Measurements from ENCODE around the gene TSEN34.
"Not testable (repeated sequence)": the region's sequence is repeated elsewhere in the genome, so short reads cannot be mapped to it uniquely, and the experiment has no call there.

Gene TSEN34

GRCh38 chr19:54203151-54203611 lies 12.1 kb downstream of the TSEN34 start:
- Mint-ChIP-seq H3K4me1 (peaks cover 77% of the 10 kb centered on the region), H3K4me3 (peak overlapping the region; percentile 98), H3K9me3 (no peaks in the 10 kb centered on the region), H3K36me3 (peaks cover 72% of the 10 kb centered on the region), H3K27me3 (no peaks in the 10 kb centered on the region), H3K27ac (peak overlapping the region; percentile 33)
- no peak for DNase-seq
- CTCF ChIA-PET: no interaction called here

GRCh38 chr19:54204767-54205468 lies 13.8 kb downstream of the TSEN34 start:
- H3K27ac Mint-ChIP-seq: no peak overlapping the region
- DNase-seq: no peak
- H3K27me3 Mint-ChIP-seq: no peaks in the 10 kb centered on the region
- H3K4me3 Mint-ChIP-seq: peak overlapping the region; percentile 18
- CTCF ChIA-PET: no interaction called here
- peaks cover 78% of the 10 kb centered on the region for H3K36me3 Mint-ChIP-seq
- H3K9me3 Mint-ChIP-seq: no peaks in the 10 kb centered on the region
- H3K4me1 Mint-ChIP-seq: peaks cover 88% of the 10 kb centered on the region

- H3K27me3 Mint-ChIP-seq: no peaks in the 10 kb centered on the region
- no peak overlapping the region for H3K4me3 Mint-ChIP-seq
- H3K9me3 Mint-ChIP-seq: no peaks in the 10 kb centered on the region
- CTCF ChIA-PET: no interaction called here
- peaks cover 83% of the 10 kb centered on the region for H3K36me3 Mint-ChIP-seq
- peaks cover 98% of the 10 kb centered on the region for H3K4me1 Mint-ChIP-seq
- no peak for DNase-seq
- no peak overlapping the region for H3K27ac Mint-ChIP-seq
Observed at GRCh38 chr19:54206030-54206830, 15.1 kb downstream of the TSEN34 start.

- Mint-ChIP-seq H3K36me3 (peaks cover 78% of the 10 kb centered on the region), H3K4me3 (no peak overlapping the region), H3K27me3 (no peaks in the 10 kb centered on the region), H3K27ac (peak overlapping the region; percentile 70), H3K9me3 (no peaks in the 10 kb centered on the region), H3K4me1 (peaks cover 97% of the 10 kb centered on the region)
- CTCF ChIA-PET: no interaction called here
- DNase-seq: no peak
Observed at GRCh38 chr19:54206831-54207177, 15.7 kb downstream of the TSEN34 start.

GRCh38 chr19:54207193-54207592 lies 16.1 kb downstream of the TSEN34 start:
- Mint-ChIP-seq H3K36me3 (peaks cover 76% of the 10 kb centered on the region), H3K27ac (peak overlapping the region; percentile 70), H3K4me1 (peaks cover 95% of the 10 kb centered on the region)
- H3K9me3 Mint-ChIP-seq, DNase-seq, H3K4me3 Mint-ChIP-seq, CTCF ChIA-PET, H3K27me3 Mint-ChIP-seq: not testable (repeated sequence)

GRCh38 chr19:54207676-54207982 lies 16.5 kb downstream of the TSEN34 start:
- DNase-seq: no peak
- Mint-ChIP-seq H3K4me1 (peaks cover 91% of the 10 kb centered on the region), H3K4me3 (no peak overlapping the region), H3K9me3 (no peaks in the 10 kb centered on the region), H3K27me3 (no peaks in the 10 kb centered on the region), H3K27ac (no peak overlapping the region), H3K36me3 (peaks cover 72% of the 10 kb centered on the region)
- CTCF ChIA-PET: no interaction called here

- Mint-ChIP-seq H3K4me3 (no peak overlapping the region), H3K27me3 (no peaks in the 10 kb centered on the region), H3K27ac (peak overlapping the region; percentile 3), H3K36me3 (peaks cover 69% of the 10 kb centered on the region), H3K9me3 (no peaks in the 10 kb centered on the region), H3K4me1 (peaks cover 85% of the 10 kb centered on the region)
- CTCF ChIA-PET: no interaction called here
- peak; percentile 41 for DNase-seq
Observed at GRCh38 chr19:54207983-54208783, 17.1 kb downstream of the TSEN34 start.

GRCh38 chr19:54208784-54209057 lies 17.6 kb downstream of the TSEN34 start:
- no peaks in the 10 kb centered on the region for H3K9me3 Mint-ChIP-seq
- no peak for DNase-seq

GRCh38 chr19:54209058-54209810 lies 18.1 kb downstream of the TSEN34 start:
- Mint-ChIP-seq H3K27ac (no peak overlapping the region), H3K9me3 (no peaks in the 10 kb centered on the region)

More at GRCh38 chr19:54208784-54209057, 17.6 kb downstream of the TSEN34 start:
- Mint-ChIP-seq H3K27me3 (no peaks in the 10 kb centered on the region), H3K4me3 (no peak overlapping the region), H3K4me1 (peaks cover 80% of the 10 kb centered on the region), H3K36me3 (peaks cover 65% of the 10 kb centered on the region), H3K27ac (no peak overlapping the region)
- CTCF ChIA-PET: no interaction called here

GRCh38 chr19:54209811-54210494 lies 18.8 kb downstream of the TSEN34 start:
- Mint-ChIP-seq H3K27ac (peak overlapping the region; percentile 77), H3K4me3 (peak overlapping the region; percentile 1), H3K36me3 (peaks cover 53% of the 10 kb centered on the region), H3K4me1 (peaks cover 68% of the 10 kb centered on the region), H3K9me3 (no peaks in the 10 kb centered on the region), H3K27me3 (no peaks in the 10 kb centered on the region)
- no peak for DNase-seq
- CTCF ChIA-PET: interaction anchor here (0.7 kb wide), 1 partner anchor 21 kb away, joined by 4 read pairs; the partner anchor contains the start of gene MBOAT7

More at GRCh38 chr19:54209058-54209810, 18.1 kb downstream of the TSEN34 start:
- DNase-seq: no peak
- H3K36me3 Mint-ChIP-seq: peaks cover 60% of the 10 kb centered on the region
- no peaks in the 10 kb centered on the region for H3K27me3 Mint-ChIP-seq
- CTCF ChIA-PET: interaction anchor here (0.7 kb wide), 1 partner anchor 20 kb away, joined by 4 read pairs; the partner anchor contains the start of gene MBOAT7
- H3K4me3 Mint-ChIP-seq: no peak overlapping the region
- H3K4me1 Mint-ChIP-seq: peaks cover 75% of the 10 kb centered on the region

GRCh38 chr19:54211235-54211634 lies 20.1 kb downstream of the TSEN34 start:
- H3K27me3 Mint-ChIP-seq: no peaks in the 10 kb centered on the region
- peaks cover 55% of the 10 kb centered on the region for H3K4me1 Mint-ChIP-seq
- peak overlapping the region; percentile 77 for H3K27ac Mint-ChIP-seq
- no peak for DNase-seq
- peaks cover 43% of the 10 kb centered on the region for H3K36me3 Mint-ChIP-seq
- CTCF ChIA-PET: interaction anchor here (0.6 kb wide), 1 partner anchor 93 kb away, joined by 3 read pairs; no protein-coding TSS in a partner anchor
- H3K9me3 Mint-ChIP-seq: no peaks in the 10 kb centered on the region
- no peak overlapping the region for H3K4me3 Mint-ChIP-seq

GRCh38 chr19:54214217-54214616 lies 23.1 kb downstream of the TSEN34 start:
- peaks cover 23% of the 10 kb centered on the region for H3K36me3 Mint-ChIP-seq
- H3K9me3 Mint-ChIP-seq, H3K27ac Mint-ChIP-seq, H3K27me3 Mint-ChIP-seq, CTCF ChIA-PET, DNase-seq, H3K4me3 Mint-ChIP-seq: not testable (repeated sequence)
- peaks cover 25% of the 10 kb centered on the region for H3K4me1 Mint-ChIP-seq

- peaks cover 23% of the 10 kb centered on the region for H3K36me3 Mint-ChIP-seq
- CTCF ChIA-PET, H3K4me3 Mint-ChIP-seq, DNase-seq, H3K9me3 Mint-ChIP-seq, H3K27me3 Mint-ChIP-seq, H3K27ac Mint-ChIP-seq: not testable (repeated sequence)
- H3K4me1 Mint-ChIP-seq: peaks cover 20% of the 10 kb centered on the region
Observed at GRCh38 chr19:54214734-54215133, 23.6 kb downstream of the TSEN34 start.
